H1 (cell line): ENCODE data around the gene ACTN2. TPM values are rescaled to one million over a fixed set of nuclear protein-coding genes. Genes with fewer than 3 reads are reported as not detected.
A peak's percentile ranks its signal among the peaks of the same experiment; 100 is the strongest.

Experiments used
- ATF3 ChIP-seq: IDR thresholded peaks from 2 replicates; pipeline ENCODE4 v1.6.1; 2011; ENCODE audit warnings: low read depth, mild to moderate bottlenecking, low read length; ENCODE audit not compliant: insufficient read depth
- CEBPB ChIP-seq: IDR thresholded peaks from 2 replicates; pipeline ENCODE4 v1.6.1; 2012; ENCODE audit warnings: low read depth, low read length
- CHD7 ChIP-seq: fragments of 300-600 bp; sonication (generic); IDR thresholded peaks from 2 replicates; pipeline ENCODE4 v1.7.1; 2012; ENCODE audit warnings: low read length, moderate library complexity, mild to moderate bottlenecking, inconsistent platforms; ENCODE audit not compliant: insufficient replicate concordance
- JUND ChIP-seq: IDR thresholded peaks from 2 replicates; pipeline ENCODE4 v1.6.1; 2011; ENCODE audit warnings: mild to moderate bottlenecking, improper control_type of control experiment, low read length
- RAD21 ChIP-seq, 2 experiments: IDR thresholded peaks in 1 of 2; conservative IDR thresholded peaks in 1 of 2; 2 replicates each; pipeline ENCODE4 v1.6.1; 2011; ENCODE audit warnings: low read depth in 2 of 2, low read length in 2 of 2, improper control_type of control experiment in 1 of 2, inconsistent platforms in 1 of 2, mild to moderate bottlenecking in 1 of 2, moderate library complexity in 1 of 2
- SP2 ChIP-seq: IDR thresholded peaks from 2 replicates; pipeline ENCODE4 v1.6.1; 2012; ENCODE audit warnings: mild to moderate bottlenecking, low read length, inconsistent platforms
- TAF7 ChIP-seq: optimal IDR thresholded peaks from 2 replicates; pipeline ENCODE3; 2011; ENCODE audit warnings: low read depth, mild to moderate bottlenecking, inconsistent platforms, low read length, moderate library complexity, borderline replicate concordance
- polyA plus RNA-seq, 7 experiments: library from polyadenylated mRNA; depleted of rRNA in 3 of 7; stranded (reverse) in 5 of 7; unstranded in 2 of 7; fragments of >200 nt in 5 of 7; fragments of 200-250 nt in 2 of 7; gene quantifications; 1 replicate in 5 of 7; 2 replicates in 1 of 7; 4 replicates in 1 of 7; pipeline versions ENCODE4 v1.2.1 to v1.2.3, GENCODE V29; 2011 to 2013; ENCODE audit warnings: missing spikeins in 2 of 7, mixed read lengths in 2 of 7
- total RNA-seq: library from RNA; stranded (reverse); fragmentation: NEBNext Ultra II Directional; extraction: Animal tissue kit (Norgen Biotek cat#: 25700); gene quantifications from 2 replicates; pipeline ENCODE4 v1.2.1, GENCODE V29; 2021

ACTN2 gene
- total and polyA plus RNA-seq, 2 of the 8 experiments (the other 6 are each of a cell fraction or from before 2014, with no cell fraction given), result 1.9 to 4.1 TPM

DNA sequence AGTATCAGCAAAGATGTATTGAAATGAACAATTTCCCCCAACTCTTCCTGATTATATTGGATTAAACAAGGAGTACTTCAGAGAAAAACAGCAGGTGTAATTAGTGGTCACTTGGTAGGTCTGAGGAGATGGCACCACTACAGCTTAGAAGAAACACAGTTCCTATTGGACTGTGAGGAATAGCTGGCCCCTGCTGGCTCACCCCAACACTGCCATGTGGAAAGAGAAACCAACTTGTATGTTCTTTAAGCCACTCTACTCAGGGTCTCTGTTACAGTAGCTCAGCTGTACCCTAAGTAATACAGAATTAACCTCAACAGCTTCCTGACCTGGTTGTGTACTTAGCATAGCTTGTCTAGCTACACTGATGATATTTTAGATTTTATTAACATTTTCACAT, 82.3 kb downstream of the ACTN2 start (continued):
- no peak for TF ChIP-seq CHD7
- peak in 1 of 2 experiments; percentile 28; a peak in 1 of 4 replicates for TF ChIP-seq RAD21 (IDR thresholded peaks at IDR 0.05 in 1 of 2, conservative IDR thresholded peaks at IDR 0.05 in 1 of 2; ENCODE audit: low read depth in 2 of 2, low read length in 2 of 2)
- TF ChIP-seq SP2, result no peak
- TF ChIP-seq JUND, result no peak
- TF ChIP-seq TAF7, result no peak
- no peak for TF ChIP-seq CEBPB
- no peak for TF ChIP-seq ATF3
